GM19193 (cell line): Measurements from ENCODE around the gene HBP1.

ENCODE experiments used
- POLR2A ChIP-seq: IDR thresholded peaks from 4 replicates; pipeline ENCODE4 v1.6.1; 2011; ENCODE audit not compliant: insufficient read depth, insufficient read length; ENCODE audit errors: extremely low read depth

HBP1 gene

GRCh38 chr7:107168233-107169119, at the start of gene HBP1:
TSS of gene HBP1 (plus strand) at chr7:107169003. CDS start at chr7:107179894, 10,891 bp downstream.
- peak; percentile 49 for TF ChIP-seq POLR2A

- TF ChIP-seq POLR2A = no peak
These were observed 49.3 kb upstream of the HBP1 start for GRCh38 chr7:107119376-107120105.

- TF ChIP-seq POLR2A = no peak
These were observed 46.3 kb upstream of the HBP1 start for GRCh38 chr7:107122486-107122911.

- no peak for TF ChIP-seq POLR2A
These were observed 45.4 kb upstream of the HBP1 start for GRCh38 chr7:107123392-107123791.

- no peak for TF ChIP-seq POLR2A
These were observed 43.3 kb upstream of the HBP1 start for GRCh38 chr7:107125475-107125874.

- no peak for TF ChIP-seq POLR2A
These were observed 40.6 kb upstream of the HBP1 start for GRCh38 chr7:107128217-107128616.

GRCh38 chr7:107128748-107129147, 40.1 kb upstream of the HBP1 start:
- no peak for TF ChIP-seq POLR2A

- TF ChIP-seq POLR2A = no peak
These were observed 38.1 kb upstream of the HBP1 start for GRCh38 chr7:107130487-107131220.

- no peak for TF ChIP-seq POLR2A
These were observed 35.4 kb upstream of the HBP1 start for GRCh38 chr7:107133396-107133795.

GRCh38 chr7:107138696-107139420, 29.9 kb upstream of the HBP1 start:
- TF ChIP-seq POLR2A = no peak

- no peak for TF ChIP-seq POLR2A
These were observed 23.6 kb upstream of the HBP1 start for GRCh38 chr7:107145067-107145838.

GRCh38 chr7:107147464-107148393, 21.1 kb upstream of the HBP1 start:
- TF ChIP-seq POLR2A = no peak

- no peak for TF ChIP-seq POLR2A
These were observed 20.1 kb upstream of the HBP1 start for GRCh38 chr7:107148721-107149120.
